Measurements from ENCODE around the gene CLCN3. TPM values are rescaled to one million over a fixed set of nuclear protein-coding genes. Genes with fewer than 3 reads are reported as not detected.
"Not testable (repeated sequence)": the region's sequence is repeated elsewhere in the genome, so short reads cannot be mapped to it uniquely, and the experiment has no call there.

CLCN3 gene
- polyA plus RNA-seq (2011; rRNA removed) (12.4 and 21.2 TPM in 2 replicates), polyA minus RNA-seq (2011; rRNA and poly(A)+ RNA removed) (15.8 and 18.5 TPM in 2 replicates)

DNA sequence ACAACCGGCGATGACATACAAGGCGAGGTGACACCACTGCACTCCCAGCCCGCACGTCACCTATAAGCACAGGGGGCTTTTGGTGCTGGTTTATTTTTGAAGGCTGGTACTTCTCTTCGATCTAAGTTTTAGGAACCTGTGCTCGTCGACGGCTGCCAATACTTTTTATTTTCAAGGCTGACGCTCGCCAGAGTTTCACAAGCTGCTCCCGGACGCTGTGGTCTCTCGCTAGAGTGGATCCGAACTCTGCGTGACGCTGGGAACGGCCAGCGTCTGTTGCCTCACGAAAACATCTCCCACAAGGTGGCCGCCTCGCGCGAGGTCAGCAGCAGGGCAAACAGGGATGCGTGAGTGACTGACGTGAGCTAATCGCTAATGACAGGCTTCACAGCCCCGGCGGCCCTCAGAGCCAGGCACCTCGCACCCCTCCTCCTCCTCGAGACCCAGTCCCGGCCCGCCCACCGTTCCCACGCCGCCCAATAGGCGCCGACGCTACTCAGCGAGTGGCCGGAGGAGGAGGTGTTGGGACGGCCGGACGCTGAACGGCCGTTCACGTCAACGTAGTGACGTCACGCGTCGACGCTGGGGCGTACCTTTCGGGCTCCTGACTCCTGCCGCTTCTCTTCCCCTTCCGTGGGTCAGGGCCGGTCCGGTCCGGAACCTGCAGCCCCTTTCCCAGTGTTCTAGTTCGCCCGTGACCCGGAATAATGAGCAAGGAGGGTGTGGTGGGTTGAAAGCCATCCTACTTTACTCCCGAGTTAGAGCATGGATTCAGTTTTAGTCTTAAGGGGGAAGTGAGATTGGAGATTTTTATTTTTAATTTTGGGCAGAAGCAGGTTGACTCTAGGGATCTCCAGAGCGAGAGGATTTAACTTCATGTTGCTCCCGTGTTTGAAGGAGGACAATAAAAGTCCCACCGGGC is at the start of gene CLCN3:
CLCN3 (plus strand) TSS at position 621 of the 922 bp plus-strand sequence. CDS start 15,351 bp downstream, outside the sequence.
- ChIA-PET POLR2A (no interaction called here), CTCF (interaction anchor here (0.6 to 2.5 kb wide), 13 partner anchors 7 to 304 kb away, joined by 3 to 6 read pairs (median 3); partner anchors contain the start of gene NEK1)
- peak within 1 kb of the TSS; percentile 83 for H3K4me3 ChIP-seq (ENCODE audit: low read depth, low read length)
- H3K36me3 ChIP-seq (ENCODE audit: control insufficient read depth, insufficient read depth, low read length), result no peaks in the 10 kb centered on the region
- no peaks in the 10 kb centered on the region for H3K27me3 ChIP-seq (ENCODE audit: control insufficient read depth, insufficient read depth, low read length)
- TF ChIP-seq, protein P1, sequence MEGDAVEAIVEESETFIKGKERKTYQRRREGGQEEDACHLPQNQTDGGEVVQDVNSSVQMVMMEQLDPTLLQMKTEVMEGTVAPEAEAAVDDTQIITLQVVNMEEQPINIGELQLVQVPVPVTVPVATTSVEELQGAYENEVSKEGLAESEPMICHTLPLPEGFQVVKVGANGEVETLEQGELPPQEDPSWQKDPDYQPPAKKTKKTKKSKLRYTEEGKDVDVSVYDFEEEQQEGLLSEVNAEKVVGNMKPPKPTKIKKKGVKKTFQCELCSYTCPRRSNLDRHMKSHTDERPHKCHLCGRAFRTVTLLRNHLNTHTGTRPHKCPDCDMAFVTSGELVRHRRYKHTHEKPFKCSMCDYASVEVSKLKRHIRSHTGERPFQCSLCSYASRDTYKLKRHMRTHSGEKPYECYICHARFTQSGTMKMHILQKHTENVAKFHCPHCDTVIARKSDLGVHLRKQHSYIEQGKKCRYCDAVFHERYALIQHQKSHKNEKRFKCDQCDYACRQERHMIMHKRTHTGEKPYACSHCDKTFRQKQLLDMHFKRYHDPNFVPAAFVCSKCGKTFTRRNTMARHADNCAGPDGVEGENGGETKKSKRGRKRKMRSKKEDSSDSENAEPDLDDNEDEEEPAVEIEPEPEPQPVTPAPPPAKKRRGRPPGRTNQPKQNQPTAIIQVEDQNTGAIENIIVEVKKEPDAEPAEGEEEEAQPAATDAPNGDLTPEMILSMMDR (IDR thresholded peaks at IDR 0.05; ENCODE audit: insufficient read depth, low read depth, low read length), result no peak
- DNase-seq (ENCODE audit: low read depth), result peak; percentile 80

DNA sequence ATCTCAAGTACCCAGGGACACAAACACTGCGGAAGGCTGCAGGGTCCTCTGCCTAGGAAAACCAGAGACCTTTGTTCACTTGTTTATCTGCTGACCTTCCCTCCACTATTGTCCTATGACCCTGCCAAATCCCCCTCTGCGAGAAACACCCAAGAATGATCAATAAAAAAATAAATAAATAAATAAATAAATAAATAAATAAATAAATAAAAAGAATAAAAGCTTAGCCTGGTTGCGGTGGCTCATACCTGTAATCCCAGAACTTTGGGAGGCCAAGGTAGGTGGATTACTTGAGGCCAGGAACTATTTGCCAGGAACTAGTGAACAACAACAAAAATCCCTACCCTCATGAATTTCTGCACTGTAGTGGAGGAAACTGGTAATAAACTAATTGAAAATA is 49.4 kb upstream of the CLCN3 start:
- POLR2A ChIA-PET, result interaction anchor here (0.6 kb wide), 1 partner anchor 22 kb away, joined by 3 read pairs; no protein-coding TSS in a partner anchor
- H3K27me3 ChIP-seq (ENCODE audit: control insufficient read depth, insufficient read depth, low read length); H3K4me3 ChIP-seq (ENCODE audit: low read depth, low read length); H3K36me3 ChIP-seq (ENCODE audit: control insufficient read depth, insufficient read depth, low read length); CTCF ChIA-PET; DNase-seq (ENCODE audit: low read depth): not testable (repeated sequence)

DNA sequence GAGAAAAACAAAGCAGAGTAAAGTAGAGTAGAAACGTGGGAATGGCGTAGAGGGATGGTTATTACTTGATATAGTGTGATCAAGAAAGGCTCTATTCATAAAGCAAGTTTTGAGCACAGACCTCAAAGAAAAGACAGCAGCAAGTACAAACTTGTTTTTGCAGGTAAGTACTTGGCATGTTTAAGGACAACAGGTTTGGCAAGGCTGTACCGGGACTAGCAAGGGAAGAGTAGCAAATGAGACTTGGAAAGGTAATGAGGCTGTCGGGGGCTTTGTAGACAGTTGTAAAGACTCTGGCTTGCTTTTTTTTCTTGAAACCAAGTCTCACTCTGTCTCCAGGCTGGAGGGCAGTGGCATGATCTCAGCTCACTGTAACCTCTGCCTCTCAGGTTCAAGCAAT is 48.9 kb upstream of the CLCN3 start:
- ChIA-PET CTCF (no interaction called here), POLR2A (interaction anchor here (0.6 kb wide), 1 partner anchor 22 kb away, joined by 3 read pairs; no protein-coding TSS in a partner anchor)
- no peak for DNase-seq (ENCODE audit: low read depth)
- H3K27me3 ChIP-seq (ENCODE audit: control insufficient read depth, insufficient read depth, low read length), result no peaks in the 10 kb centered on the region
- peaks cover 1% of the 10 kb centered on the region; the same call in 1 of the 2 replicates for H3K36me3 ChIP-seq (ENCODE audit: control insufficient read depth, insufficient read depth, low read length)
- H3K4me3 ChIP-seq (ENCODE audit: low read depth, low read length), result no peak overlapping the region
- TF ChIP-seq, protein P1 (IDR thresholded peaks at IDR 0.05; ENCODE audit: insufficient read depth, low read depth, low read length), result no peak

DNA sequence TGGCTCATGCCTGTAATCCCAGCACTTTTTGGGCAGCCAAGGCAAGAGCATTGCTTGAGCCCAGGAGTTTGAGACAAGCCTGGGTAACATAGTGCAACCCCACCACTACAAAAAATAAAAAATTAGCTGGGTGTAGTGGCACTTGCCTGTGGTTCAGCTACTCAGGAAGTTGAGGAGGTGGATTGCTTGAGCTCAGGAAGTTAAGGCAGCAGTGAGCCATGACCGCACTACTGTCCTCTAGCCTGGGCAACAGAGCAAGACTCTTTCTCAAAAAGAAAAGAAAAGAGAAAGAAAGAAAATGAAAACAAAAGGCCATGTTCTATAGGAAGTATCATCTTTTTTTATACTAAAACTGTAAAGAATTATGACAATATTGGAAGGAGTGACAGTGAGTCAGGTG is 46.5 kb upstream of the CLCN3 start:
- peaks cover 1% of the 10 kb centered on the region; the same call in 1 of the 2 replicates for H3K36me3 ChIP-seq (ENCODE audit: control insufficient read depth, insufficient read depth, low read length)
- no peak overlapping the region for H3K4me3 ChIP-seq (ENCODE audit: low read depth, low read length)
- CTCF ChIA-PET, result no interaction called here
- POLR2A ChIA-PET, result no interaction called here
- DNase-seq (ENCODE audit: low read depth), result no peak
- H3K27me3 ChIP-seq (ENCODE audit: control insufficient read depth, insufficient read depth, low read length), result no peaks in the 10 kb centered on the region
- TF ChIP-seq, protein P1 (IDR thresholded peaks at IDR 0.05; ENCODE audit: insufficient read depth, low read depth, low read length), result no peak

DNA sequence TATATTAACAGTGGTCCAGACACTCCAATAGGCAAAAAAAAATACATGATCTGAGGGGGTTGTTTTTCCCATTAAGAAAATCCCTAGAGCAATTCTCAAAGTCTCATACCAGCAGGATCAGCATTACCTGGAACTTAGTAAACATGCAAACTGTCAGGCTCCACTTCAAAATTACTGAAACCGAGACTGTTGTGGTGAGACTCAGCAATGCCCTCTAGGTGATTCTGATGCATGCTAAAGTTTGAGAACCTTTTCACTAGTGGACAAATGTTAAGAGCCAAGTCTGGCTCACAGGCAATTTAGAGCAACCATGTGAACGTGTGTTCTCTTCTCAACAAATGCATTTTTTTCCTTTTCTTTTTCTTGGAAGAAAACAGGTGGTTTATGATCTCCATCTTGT is 38.2 kb upstream of the CLCN3 start:
- ChIA-PET POLR2A (no interaction called here), CTCF (no interaction called here)
- TF ChIP-seq, protein P1 (IDR thresholded peaks at IDR 0.05; ENCODE audit: insufficient read depth, low read depth, low read length), result no peak
- no peak for DNase-seq (ENCODE audit: low read depth)
- Histone ChIP-seq H3K36me3 (ENCODE audit: control insufficient read depth, insufficient read depth, low read length) (no peaks in the 10 kb centered on the region; the same call in 1 of the 2 replicates), H3K27me3 (ENCODE audit: control insufficient read depth, insufficient read depth, low read length) (no peaks in the 10 kb centered on the region), H3K4me3 (ENCODE audit: low read depth, low read length) (no peak overlapping the region)
